Measurements from ENCODE around the gene TCF7L2.

TCF7L2 gene

GRCh38 chr10:112984756-112985155 is 34.7 kb downstream of the TCF7L2 start:
- H3K4me1 Mint-ChIP-seq: peaks cover 14% of the 10 kb centered on the region
- no peaks in the 10 kb centered on the region for H3K36me3 Mint-ChIP-seq
- peaks cover 25% of the 10 kb centered on the region for H3K27me3 Mint-ChIP-seq
- no peak overlapping the region for H3K4me3 Mint-ChIP-seq
- H3K9me3 Mint-ChIP-seq: no peaks in the 10 kb centered on the region
- no peak overlapping the region for H3K27ac Mint-ChIP-seq
- DNase-seq (ENCODE audit: low spot score in 2 of 2): no peak
- ATAC-seq (ENCODE audit: low read depth): no peak

- H3K4me1 Mint-ChIP-seq: peaks cover 14% of the 10 kb centered on the region
- DNase-seq (ENCODE audit: low spot score in 2 of 2): no peak
- no peak overlapping the region for H3K4me3 Mint-ChIP-seq
- no peaks in the 10 kb centered on the region for H3K36me3 Mint-ChIP-seq
- no peak overlapping the region for H3K27ac Mint-ChIP-seq
- ATAC-seq (ENCODE audit: low read depth): no peak
- H3K27me3 Mint-ChIP-seq: peaks cover 25% of the 10 kb centered on the region
- H3K9me3 Mint-ChIP-seq: no peaks in the 10 kb centered on the region
Observed at GRCh38 chr10:112985690-112986543, 35.9 kb downstream of the TCF7L2 start.

- no peaks in the 10 kb centered on the region for H3K9me3 Mint-ChIP-seq
- ATAC-seq (ENCODE audit: low read depth): no peak
- H3K4me3 Mint-ChIP-seq: no peak overlapping the region
- peaks cover 11% of the 10 kb centered on the region for H3K4me1 Mint-ChIP-seq
- H3K27ac Mint-ChIP-seq: no peak overlapping the region
- no peak for DNase-seq (ENCODE audit: low spot score in 2 of 2)
- no peaks in the 10 kb centered on the region for H3K36me3 Mint-ChIP-seq
- H3K27me3 Mint-ChIP-seq: peaks cover 24% of the 10 kb centered on the region
Observed at GRCh38 chr10:112986544-112987190, 36.6 kb downstream of the TCF7L2 start.

- Mint-ChIP-seq H3K27ac (no peak overlapping the region), H3K36me3 (no peaks in the 10 kb centered on the region), H3K4me3 (no peak overlapping the region), H3K9me3 (peaks cover 1% of the 10 kb centered on the region), H3K27me3 (peaks cover 24% of the 10 kb centered on the region), H3K4me1 (peaks cover 7% of the 10 kb centered on the region)
- DNase-seq (ENCODE audit: low spot score in 2 of 2) (no peak), ATAC-seq (ENCODE audit: low read depth) (no peak)
Observed at GRCh38 chr10:112988839-112989406, 38.9 kb downstream of the TCF7L2 start.

- H3K27ac Mint-ChIP-seq: no peak overlapping the region
- DNase-seq (ENCODE audit: low spot score in 2 of 2) (no peak), ATAC-seq (ENCODE audit: low read depth) (no peak)
- no peak overlapping the region for H3K4me3 Mint-ChIP-seq
- peaks cover 21% of the 10 kb centered on the region for H3K27me3 Mint-ChIP-seq
- H3K4me1 Mint-ChIP-seq: peaks cover 7% of the 10 kb centered on the region
- no peaks in the 10 kb centered on the region for H3K36me3 Mint-ChIP-seq
- H3K9me3 Mint-ChIP-seq: peaks cover 1% of the 10 kb centered on the region
Observed at GRCh38 chr10:112989826-112990225, 39.8 kb downstream of the TCF7L2 start.

GRCh38 chr10:112990271-112990670 is 40.2 kb downstream of the TCF7L2 start:
- H3K4me3 Mint-ChIP-seq: no peak overlapping the region
- H3K27ac Mint-ChIP-seq: no peak overlapping the region
- peaks cover 1% of the 10 kb centered on the region for H3K9me3 Mint-ChIP-seq
- no peaks in the 10 kb centered on the region for H3K36me3 Mint-ChIP-seq
- peaks cover 21% of the 10 kb centered on the region for H3K27me3 Mint-ChIP-seq
- DNase-seq (ENCODE audit: low spot score in 2 of 2) (no peak), ATAC-seq (ENCODE audit: low read depth) (no peak)
- peaks cover 7% of the 10 kb centered on the region for H3K4me1 Mint-ChIP-seq

- no peak overlapping the region for H3K4me3 Mint-ChIP-seq
Observed at GRCh38 chr10:112991888-112992491, 41.9 kb downstream of the TCF7L2 start.

GRCh38 chr10:112996462-112996861 is 46.4 kb downstream of the TCF7L2 start:
- no peak overlapping the region for H3K27ac Mint-ChIP-seq
- H3K4me3 Mint-ChIP-seq: no peak overlapping the region
- H3K4me1 Mint-ChIP-seq: no peaks in the 10 kb centered on the region
- no peaks in the 10 kb centered on the region for H3K36me3 Mint-ChIP-seq
- ATAC-seq (ENCODE audit: low read depth): no peak
- H3K9me3 Mint-ChIP-seq: peaks cover 1% of the 10 kb centered on the region
- DNase-seq (ENCODE audit: low spot score in 2 of 2): no peak
- H3K27me3 Mint-ChIP-seq: peaks cover 8% of the 10 kb centered on the region

More at GRCh38 chr10:112991888-112992491, 41.9 kb downstream of the TCF7L2 start:
- Mint-ChIP-seq H3K27ac (no peak overlapping the region), H3K36me3 (no peaks in the 10 kb centered on the region), H3K4me1 (peaks cover 1% of the 10 kb centered on the region), H3K27me3 (peaks cover 13% of the 10 kb centered on the region), H3K9me3 (peaks cover 1% of the 10 kb centered on the region)
- DNase-seq (ENCODE audit: low spot score in 2 of 2) (no peak), ATAC-seq (ENCODE audit: low read depth) (no peak)

- no peaks in the 10 kb centered on the region for H3K36me3 Mint-ChIP-seq
- H3K27ac Mint-ChIP-seq: no peak overlapping the region
- DNase-seq (ENCODE audit: low spot score in 2 of 2) (no peak), ATAC-seq (ENCODE audit: low read depth) (no peak)
- no peaks in the 10 kb centered on the region for H3K4me1 Mint-ChIP-seq
- H3K27me3 Mint-ChIP-seq: peaks cover 7% of the 10 kb centered on the region
- no peaks in the 10 kb centered on the region for H3K9me3 Mint-ChIP-seq
- H3K4me3 Mint-ChIP-seq: no peak overlapping the region
Observed at GRCh38 chr10:112999102-112999501, 49.1 kb downstream of the TCF7L2 start.

- Mint-ChIP-seq H3K27me3 (peaks cover 7% of the 10 kb centered on the region), H3K9me3 (no peaks in the 10 kb centered on the region), H3K36me3 (no peaks in the 10 kb centered on the region), H3K4me3 (no peak overlapping the region), H3K4me1 (no peaks in the 10 kb centered on the region), H3K27ac (no peak overlapping the region)
- DNase-seq (ENCODE audit: low spot score in 2 of 2): no peak
- no peak for ATAC-seq (ENCODE audit: low read depth)
Observed at GRCh38 chr10:113000442-113000841, 50.4 kb downstream of the TCF7L2 start.

- no peak for ATAC-seq (ENCODE audit: low read depth)
- no peaks in the 10 kb centered on the region for H3K9me3 Mint-ChIP-seq
- peaks cover 5% of the 10 kb centered on the region for H3K27me3 Mint-ChIP-seq
- no peak overlapping the region for H3K27ac Mint-ChIP-seq
- H3K4me3 Mint-ChIP-seq: no peak overlapping the region
- no peak for DNase-seq (ENCODE audit: low spot score in 2 of 2)
- H3K4me1 Mint-ChIP-seq: no peaks in the 10 kb centered on the region
- H3K36me3 Mint-ChIP-seq: no peaks in the 10 kb centered on the region
Observed at GRCh38 chr10:113000876-113001598, 51.0 kb downstream of the TCF7L2 start.

- Mint-ChIP-seq H3K9me3 (no peaks in the 10 kb centered on the region), H3K36me3 (no peaks in the 10 kb centered on the region), H3K27ac (no peak overlapping the region), H3K27me3 (peaks cover 5% of the 10 kb centered on the region), H3K4me3 (no peak overlapping the region), H3K4me1 (no peaks in the 10 kb centered on the region)
- no peak for DNase-seq (ENCODE audit: low spot score in 2 of 2)
- no peak for ATAC-seq (ENCODE audit: low read depth)
Observed at GRCh38 chr10:113001599-113002448, 51.8 kb downstream of the TCF7L2 start.

GRCh38 chr10:113002449-113002777 is 52.4 kb downstream of the TCF7L2 start:
- Mint-ChIP-seq H3K27ac (no peak overlapping the region), H3K4me3 (no peak overlapping the region), H3K36me3 (no peaks in the 10 kb centered on the region), H3K27me3 (peaks cover 8% of the 10 kb centered on the region), H3K4me1 (no peaks in the 10 kb centered on the region), H3K9me3 (no peaks in the 10 kb centered on the region)
- DNase-seq (ENCODE audit: low spot score in 2 of 2): no peak
- ATAC-seq (ENCODE audit: low read depth): no peak
